ENCODE data around the gene TMEM131. TPM values are rescaled to one million over a fixed set of nuclear protein-coding genes. Genes with fewer than 3 reads are reported as not detected.

The TMEM131 gene
- total and polyA plus RNA-seq, 7 donors, result 4.8 to 37.5 (median 24.3) TPM

DNA sequence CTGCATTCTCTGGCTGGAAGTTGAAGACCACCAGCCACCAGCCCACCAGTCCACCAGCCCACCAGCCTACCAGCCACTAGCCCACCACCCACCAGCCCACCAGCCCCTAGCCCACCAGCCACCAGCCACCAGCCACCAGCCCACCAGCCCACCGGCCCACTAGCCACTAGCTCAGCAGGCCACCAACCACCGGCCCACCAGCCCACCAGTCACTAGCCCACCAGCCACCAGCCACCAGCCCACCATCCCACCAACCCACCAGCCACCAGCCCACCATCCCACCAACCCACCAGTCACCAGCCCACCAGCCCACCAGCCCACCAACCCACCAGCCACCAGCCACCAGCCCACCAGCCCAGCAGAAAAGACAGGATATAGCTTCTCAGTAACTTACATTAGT, 18.6 kb upstream of the TMEM131 start:
- WGBS, 2 donors, result 94 to 99% methylated on average over 2 of the region's 2 CpGs
- Histone ChIP-seq H3K27me3 (no peaks in the 10 kb centered on the region), H3K4me1 (no peaks in the 10 kb centered on the region), H3K27ac (no peak overlapping the region), H3K36me3 (no peaks in the 10 kb centered on the region), H3K4me3 (no peak overlapping the region), H3K9me3 (no peaks in the 10 kb centered on the region)
- intact Hi-C loops (cut with DNase I), result no loop called here
- TF ChIP-seq EP300 (IDR thresholded peaks at IDR 0.05) (no peak), POLR2A (IDR thresholded peaks at IDR 0.05) (no peak), POLR2AphosphoS5 (IDR thresholded peaks at IDR 0.05) (no peak)
- TF ChIP-seq, protein P1, sequence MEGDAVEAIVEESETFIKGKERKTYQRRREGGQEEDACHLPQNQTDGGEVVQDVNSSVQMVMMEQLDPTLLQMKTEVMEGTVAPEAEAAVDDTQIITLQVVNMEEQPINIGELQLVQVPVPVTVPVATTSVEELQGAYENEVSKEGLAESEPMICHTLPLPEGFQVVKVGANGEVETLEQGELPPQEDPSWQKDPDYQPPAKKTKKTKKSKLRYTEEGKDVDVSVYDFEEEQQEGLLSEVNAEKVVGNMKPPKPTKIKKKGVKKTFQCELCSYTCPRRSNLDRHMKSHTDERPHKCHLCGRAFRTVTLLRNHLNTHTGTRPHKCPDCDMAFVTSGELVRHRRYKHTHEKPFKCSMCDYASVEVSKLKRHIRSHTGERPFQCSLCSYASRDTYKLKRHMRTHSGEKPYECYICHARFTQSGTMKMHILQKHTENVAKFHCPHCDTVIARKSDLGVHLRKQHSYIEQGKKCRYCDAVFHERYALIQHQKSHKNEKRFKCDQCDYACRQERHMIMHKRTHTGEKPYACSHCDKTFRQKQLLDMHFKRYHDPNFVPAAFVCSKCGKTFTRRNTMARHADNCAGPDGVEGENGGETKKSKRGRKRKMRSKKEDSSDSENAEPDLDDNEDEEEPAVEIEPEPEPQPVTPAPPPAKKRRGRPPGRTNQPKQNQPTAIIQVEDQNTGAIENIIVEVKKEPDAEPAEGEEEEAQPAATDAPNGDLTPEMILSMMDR (IDR thresholded peaks at IDR 0.05), result no peak
- no peak for DNase-seq

DNA sequence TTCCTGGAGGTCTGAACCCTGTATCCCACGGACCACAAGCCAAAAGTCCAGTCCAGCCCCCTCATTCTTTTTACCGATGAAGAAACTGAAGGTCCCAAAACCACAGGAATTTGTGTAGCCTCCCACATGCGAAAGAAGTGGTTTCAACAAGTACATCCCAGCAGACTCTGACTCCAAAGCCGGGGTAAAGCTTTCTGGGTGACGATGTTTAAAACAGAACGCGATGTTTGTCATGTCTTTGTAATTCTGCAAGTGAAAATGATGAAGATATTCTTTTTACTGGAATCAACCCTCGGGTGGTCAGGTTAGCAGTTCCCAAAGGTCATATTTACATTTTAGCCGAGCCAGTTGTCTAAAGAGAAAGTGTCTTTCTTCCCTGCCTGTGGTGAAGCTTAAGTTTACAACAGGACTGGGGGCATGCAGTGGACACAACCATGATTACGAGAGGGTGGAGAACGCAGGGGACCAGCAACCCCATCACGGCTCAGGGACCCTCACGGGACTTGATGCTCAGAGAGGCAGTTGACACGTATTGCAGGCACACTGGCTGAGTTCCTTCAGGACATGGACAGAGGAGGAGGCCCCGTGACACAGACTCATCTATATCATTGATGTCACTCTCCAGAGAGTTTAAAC, 17.8 kb upstream of the TMEM131 start:
- Histone ChIP-seq H3K9me3 (no peaks in the 10 kb centered on the region), H3K27ac (no peak overlapping the region), H3K4me1 (no peaks in the 10 kb centered on the region), H3K36me3 (no peaks in the 10 kb centered on the region), H3K27me3 (no peaks in the 10 kb centered on the region), H3K4me3 (no peak overlapping the region)
- WGBS, 2 donors, result 69 to 74% methylated on average over 15 of the region's 15 CpGs
- DNase-seq, result no peak
- TF ChIP-seq POLR2A (IDR thresholded peaks at IDR 0.05) (no peak), EP300 (IDR thresholded peaks at IDR 0.05) (no peak), POLR2AphosphoS5 (IDR thresholded peaks at IDR 0.05) (no peak)
- TF ChIP-seq, protein P1 (IDR thresholded peaks at IDR 0.05), result no peak
- intact Hi-C loops (cut with DNase I), result no loop called here

DNA sequence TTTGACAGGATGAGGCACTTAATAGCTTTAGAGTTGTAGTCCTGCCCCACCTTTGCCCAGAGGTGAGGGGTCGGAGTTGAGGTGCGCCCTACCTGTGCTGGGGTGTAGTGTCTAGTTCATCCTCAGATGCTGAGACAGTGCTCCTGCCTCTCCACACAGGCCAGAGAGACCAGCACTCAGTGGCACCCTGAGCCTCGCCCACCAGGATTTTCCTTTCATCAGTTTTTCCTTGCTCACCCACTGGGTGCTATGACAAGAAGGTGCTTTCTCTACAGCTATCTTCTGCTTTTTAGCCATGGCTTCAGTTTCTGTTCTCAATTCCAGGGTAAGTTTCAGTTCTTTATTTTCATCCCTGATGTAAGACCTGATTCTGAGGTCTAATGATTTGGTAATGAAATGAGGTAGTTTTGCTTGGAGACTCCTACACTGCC, 16.8 kb upstream of the TMEM131 start:
- TF ChIP-seq POLR2AphosphoS5 (IDR thresholded peaks at IDR 0.05) (no peak), EP300 (IDR thresholded peaks at IDR 0.05) (no peak), POLR2A (IDR thresholded peaks at IDR 0.05) (no peak)
- TF ChIP-seq, protein P1 (IDR thresholded peaks at IDR 0.05), result no peak

DNA sequence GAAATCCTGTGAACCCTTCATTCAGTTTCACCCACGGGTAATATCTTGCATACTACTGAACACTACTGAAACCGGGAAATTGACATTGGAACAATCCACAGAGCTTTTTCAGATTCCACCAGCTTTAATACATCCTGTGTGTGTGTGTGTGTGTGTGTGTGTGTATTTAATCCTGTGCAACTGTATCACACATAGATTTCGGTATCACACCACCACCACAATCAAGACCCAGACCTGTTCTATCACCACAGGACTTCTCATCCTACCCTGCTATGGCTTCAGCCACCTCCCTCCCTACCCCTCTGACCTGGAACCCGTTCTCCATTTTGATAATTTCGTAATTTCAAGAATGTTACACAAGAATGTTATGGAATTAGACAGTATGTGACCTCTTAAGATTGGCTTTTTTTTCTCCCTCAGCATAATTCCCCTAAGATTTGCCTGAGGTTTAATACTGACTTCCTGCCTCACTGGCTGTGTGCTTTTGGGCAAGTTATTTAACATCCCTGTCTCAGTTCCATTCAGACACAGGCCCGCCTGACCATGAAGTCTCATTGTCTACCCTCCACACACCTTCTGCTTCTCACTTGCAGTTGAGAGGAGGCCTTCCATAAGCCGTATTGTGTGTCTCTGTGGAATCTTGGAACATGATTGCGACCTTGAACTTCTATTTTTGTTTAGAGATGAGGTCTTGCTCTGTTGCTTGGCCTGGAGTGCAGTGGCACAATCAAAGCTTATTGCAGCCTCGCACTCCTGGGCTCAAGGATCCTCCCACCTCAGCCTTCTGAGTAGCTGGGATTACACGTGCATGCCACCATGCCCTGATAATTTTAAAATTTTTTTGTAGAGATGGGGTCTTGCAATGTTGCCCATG, 14.4 kb upstream of the TMEM131 start:
- intact Hi-C loops (cut with DNase I), result no loop called here
- 80 to 92% methylated on average over 10 of the region's 10 CpGs for WGBS, 2 donors
- no peaks in the 10 kb centered on the region for H3K27me3 ChIP-seq
- TF ChIP-seq EP300 (IDR thresholded peaks at IDR 0.05), result no peak
- TF ChIP-seq POLR2A (IDR thresholded peaks at IDR 0.05), result no peak
- TF ChIP-seq POLR2AphosphoS5 (IDR thresholded peaks at IDR 0.05), result no peak
- TF ChIP-seq, protein P1 (IDR thresholded peaks at IDR 0.05), result no peak
- H3K27ac ChIP-seq, result no peak overlapping the region
- H3K36me3 ChIP-seq, result no peaks in the 10 kb centered on the region
- H3K4me1 ChIP-seq, result no peaks in the 10 kb centered on the region
- H3K9me3 ChIP-seq, result no peaks in the 10 kb centered on the region
- DNase-seq, result no peak
- H3K4me3 ChIP-seq, result no peak overlapping the region

More for the DNA sequence above, 16.8 kb upstream of the TMEM131 start:
- Histone ChIP-seq H3K36me3 (no peaks in the 10 kb centered on the region), H3K4me3 (no peak overlapping the region), H3K27ac (no peak overlapping the region), H3K27me3 (no peaks in the 10 kb centered on the region), H3K4me1 (no peaks in the 10 kb centered on the region), H3K9me3 (no peaks in the 10 kb centered on the region)
- 78 to 93% methylated on average over 3 of the region's 3 CpGs for WGBS, 2 donors
- DNase-seq, result no peak
- intact Hi-C loops (cut with DNase I), result no loop called here

All from sigmoid colon (tissue), 7 donors.